K562 (cell line): ENCODE measurements around the gene SH2D3A. TPM values are rescaled to one million over a fixed set of nuclear protein-coding genes. Genes with fewer than 3 reads are reported as not detected.

Source experiments
- CBX2 ChIP-seq: fragments of 200-600 bp; sonication (generic); IDR thresholded peaks from one replicate; pipeline ENCODE4 v1.6.1; 2012; ENCODE audit warnings: mild to moderate bottlenecking, low read length, inconsistent platforms; ENCODE audit not compliant: insufficient read depth, poor library complexity, severe bottlenecking
- HLTF ChIP-seq: fragments of 450-650 bp; IDR thresholded peaks from 2 replicates; pipeline ENCODE4 v1.6.1; 2016
- HNRNPH1 ChIP-seq: fragments of 200-400 bp; formaldehyde crosslinking; optimal IDR thresholded peaks from 2 replicates; pipeline ENCODE3; 2017; ENCODE audit warnings: low read depth, mild to moderate bottlenecking, low read length, moderate library complexity
- MTA3 ChIP-seq: fragments of 450-650 bp; formaldehyde crosslinking; IDR thresholded peaks from 2 replicates; pipeline ENCODE4 v1.6.1; 2017; ENCODE audit warnings: mild to moderate bottlenecking, borderline replicate concordance
- RNF2 ChIP-seq: sonication (generic); IDR thresholded peaks from 2 replicates; pipeline ENCODE4 v1.6.1; 2016
- SMAD3 ChIP-seq: fragments of 450-650 bp; formaldehyde crosslinking; conservative IDR thresholded peaks from 2 replicates; pipeline ENCODE4 v1.4.0; 2020; ENCODE audit warnings: mild to moderate bottlenecking
- TOE1 ChIP-seq, 2 experiments: fragments of 450-650 bp in 1 of 2; sonication (generic) in 1 of 2; formaldehyde crosslinking in 1 of 2; IDR thresholded peaks; 2 replicates each; pipeline versions ENCODE4 v1.7.1 to v1.8.0; 2016 to 2022; ENCODE audit warnings: borderline replicate concordance in 2 of 2, mild to moderate bottlenecking in 2 of 2, antibody characterized with exemption in 1 of 2, inconsistent platforms in 1 of 2, low read depth in 1 of 2, missing genetic modification reagents in 1 of 2, moderate library complexity in 1 of 2
- XRCC5 ChIP-seq: fragments of 200-400 bp; formaldehyde crosslinking; IDR thresholded peaks from 2 replicates; pipeline ENCODE4 v1.6.1; 2017; ENCODE audit warnings: low read depth, mild to moderate bottlenecking, low read length
- ZNF143 ChIP-seq: sonication (generic); formaldehyde crosslinking; IDR thresholded peaks from 2 replicates; pipeline ENCODE4 v1.9.0; 2022; ENCODE audit warnings: mild to moderate bottlenecking, missing genetic modification reagents
- ZNF184 ChIP-seq: sonication (generic); formaldehyde crosslinking; IDR thresholded peaks from 2 replicates; pipeline ENCODE4 v1.5.0; 2020; ENCODE audit warnings: missing genetic modification reagents
- polyA plus RNA-seq, 8 experiments: library from polyadenylated mRNA; depleted of rRNA in 4 of 8; stranded (reverse) in 5 of 8; unstranded in 3 of 8; fragments of >200 nt; fragmentation: Nextera tagmentation in 2 of 8; fragmentation: Illumina TruSeq in 1 of 8; extraction: Ambion mirVana in 2 of 8; extraction: Trizol in 1 of 8; gene quantifications; 2 replicates each; pipeline versions ENCODE4 v1.2.1 to v1.2.3, GENCODE V29; 2011 to 2014; ENCODE audit warnings: inconsistent platforms in 1 of 8, missing spikeins in 1 of 8
- total RNA-seq, 7 experiments: library from RNA; depleted of rRNA in 6 of 7; stranded (reverse); fragments of >200 nt in 6 of 7; fragmentation: Illumina TruSeq in 2 of 7; extraction: Trizol in 2 of 7; gene quantifications; 2 replicates each; pipeline versions ENCODE4 v1.2.1 to v1.2.3, GENCODE V29; 2011 to 2021; ENCODE audit warnings: low replicate concordance in 1 of 7
- TF ChIP-seq, protein P1 (sequence below): sonication (generic); formaldehyde crosslinking; IDR thresholded peaks from 2 replicates; pipeline ENCODE4 v1.8.0; 2022; ENCODE audit warnings: missing genetic modification reagents, mild to moderate bottlenecking, borderline replicate concordance
- TF ChIP-seq, protein P2 (sequence below): fragments of 450-650 bp; IDR thresholded peaks from 2 replicates; pipeline ENCODE4 v1.6.1; 2016; ENCODE audit warnings: mild to moderate bottlenecking, moderate library complexity
- TF ChIP-seq, protein P3 (sequence below): fragments of 450-650 bp; formaldehyde crosslinking; IDR thresholded peaks from 2 replicates; pipeline ENCODE4 v1.4.0; 2022; ENCODE audit warnings: mild to moderate bottlenecking, moderate library complexity

The SH2D3A gene
- total and polyA plus RNA-seq, 9 of the 15 experiments (the other 6 are each of a cell fraction or from before 2014, with no cell fraction given): 0.75 to 26.3 (median 8.9) TPM

DNA sequence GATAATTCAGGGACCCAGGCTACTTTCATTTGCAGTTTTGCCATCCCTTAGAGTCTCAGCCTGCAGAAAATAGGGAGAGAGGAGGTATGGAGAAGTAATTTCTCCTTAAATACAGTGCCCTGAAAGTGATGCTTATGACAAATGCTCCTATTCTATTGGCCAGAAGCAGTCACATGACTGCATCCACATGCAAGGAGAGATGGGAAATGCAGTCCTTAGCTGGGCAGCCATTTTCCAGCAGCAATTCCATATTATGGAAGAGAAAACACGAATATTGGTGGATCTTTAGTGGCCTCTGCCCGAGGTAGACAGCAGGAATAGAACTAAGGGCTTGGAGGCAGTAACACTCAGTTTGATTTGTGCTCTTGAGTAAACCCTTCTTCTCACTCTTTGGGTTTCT, 44.7 kb upstream of the SH2D3A start (continued):
- TF ChIP-seq SMAD3 (CRISPR knock-in tag) (no peak), RNF2 (no peak), ZNF143 (CRISPR knock-in tag) (peak; percentile 88), HNRNPH1 (no peak), ZNF184 (CRISPR knock-in tag) (no peak), TOE1 (IDR thresholded peaks at IDR 0.05; ENCODE audit: borderline replicate concordance) (peak; percentile 97), TOE1 (CRISPR knock-in tag; IDR thresholded peaks at IDR 0.05; ENCODE audit: borderline replicate concordance, low read depth) (no peak), MTA3 (no peak), CBX2 (no peak), HLTF (no peak), XRCC5 (no peak)
- TF ChIP-seq, protein P1, sequence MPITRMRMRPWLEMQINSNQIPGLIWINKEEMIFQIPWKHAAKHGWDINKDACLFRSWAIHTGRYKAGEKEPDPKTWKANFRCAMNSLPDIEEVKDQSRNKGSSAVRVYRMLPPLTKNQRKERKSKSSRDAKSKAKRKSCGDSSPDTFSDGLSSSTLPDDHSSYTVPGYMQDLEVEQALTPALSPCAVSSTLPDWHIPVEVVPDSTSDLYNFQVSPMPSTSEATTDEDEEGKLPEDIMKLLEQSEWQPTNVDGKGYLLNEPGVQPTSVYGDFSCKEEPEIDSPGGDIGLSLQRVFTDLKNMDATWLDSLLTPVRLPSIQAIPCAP (CRISPR knock-in tag): no peak
- TF ChIP-seq, protein P2, sequence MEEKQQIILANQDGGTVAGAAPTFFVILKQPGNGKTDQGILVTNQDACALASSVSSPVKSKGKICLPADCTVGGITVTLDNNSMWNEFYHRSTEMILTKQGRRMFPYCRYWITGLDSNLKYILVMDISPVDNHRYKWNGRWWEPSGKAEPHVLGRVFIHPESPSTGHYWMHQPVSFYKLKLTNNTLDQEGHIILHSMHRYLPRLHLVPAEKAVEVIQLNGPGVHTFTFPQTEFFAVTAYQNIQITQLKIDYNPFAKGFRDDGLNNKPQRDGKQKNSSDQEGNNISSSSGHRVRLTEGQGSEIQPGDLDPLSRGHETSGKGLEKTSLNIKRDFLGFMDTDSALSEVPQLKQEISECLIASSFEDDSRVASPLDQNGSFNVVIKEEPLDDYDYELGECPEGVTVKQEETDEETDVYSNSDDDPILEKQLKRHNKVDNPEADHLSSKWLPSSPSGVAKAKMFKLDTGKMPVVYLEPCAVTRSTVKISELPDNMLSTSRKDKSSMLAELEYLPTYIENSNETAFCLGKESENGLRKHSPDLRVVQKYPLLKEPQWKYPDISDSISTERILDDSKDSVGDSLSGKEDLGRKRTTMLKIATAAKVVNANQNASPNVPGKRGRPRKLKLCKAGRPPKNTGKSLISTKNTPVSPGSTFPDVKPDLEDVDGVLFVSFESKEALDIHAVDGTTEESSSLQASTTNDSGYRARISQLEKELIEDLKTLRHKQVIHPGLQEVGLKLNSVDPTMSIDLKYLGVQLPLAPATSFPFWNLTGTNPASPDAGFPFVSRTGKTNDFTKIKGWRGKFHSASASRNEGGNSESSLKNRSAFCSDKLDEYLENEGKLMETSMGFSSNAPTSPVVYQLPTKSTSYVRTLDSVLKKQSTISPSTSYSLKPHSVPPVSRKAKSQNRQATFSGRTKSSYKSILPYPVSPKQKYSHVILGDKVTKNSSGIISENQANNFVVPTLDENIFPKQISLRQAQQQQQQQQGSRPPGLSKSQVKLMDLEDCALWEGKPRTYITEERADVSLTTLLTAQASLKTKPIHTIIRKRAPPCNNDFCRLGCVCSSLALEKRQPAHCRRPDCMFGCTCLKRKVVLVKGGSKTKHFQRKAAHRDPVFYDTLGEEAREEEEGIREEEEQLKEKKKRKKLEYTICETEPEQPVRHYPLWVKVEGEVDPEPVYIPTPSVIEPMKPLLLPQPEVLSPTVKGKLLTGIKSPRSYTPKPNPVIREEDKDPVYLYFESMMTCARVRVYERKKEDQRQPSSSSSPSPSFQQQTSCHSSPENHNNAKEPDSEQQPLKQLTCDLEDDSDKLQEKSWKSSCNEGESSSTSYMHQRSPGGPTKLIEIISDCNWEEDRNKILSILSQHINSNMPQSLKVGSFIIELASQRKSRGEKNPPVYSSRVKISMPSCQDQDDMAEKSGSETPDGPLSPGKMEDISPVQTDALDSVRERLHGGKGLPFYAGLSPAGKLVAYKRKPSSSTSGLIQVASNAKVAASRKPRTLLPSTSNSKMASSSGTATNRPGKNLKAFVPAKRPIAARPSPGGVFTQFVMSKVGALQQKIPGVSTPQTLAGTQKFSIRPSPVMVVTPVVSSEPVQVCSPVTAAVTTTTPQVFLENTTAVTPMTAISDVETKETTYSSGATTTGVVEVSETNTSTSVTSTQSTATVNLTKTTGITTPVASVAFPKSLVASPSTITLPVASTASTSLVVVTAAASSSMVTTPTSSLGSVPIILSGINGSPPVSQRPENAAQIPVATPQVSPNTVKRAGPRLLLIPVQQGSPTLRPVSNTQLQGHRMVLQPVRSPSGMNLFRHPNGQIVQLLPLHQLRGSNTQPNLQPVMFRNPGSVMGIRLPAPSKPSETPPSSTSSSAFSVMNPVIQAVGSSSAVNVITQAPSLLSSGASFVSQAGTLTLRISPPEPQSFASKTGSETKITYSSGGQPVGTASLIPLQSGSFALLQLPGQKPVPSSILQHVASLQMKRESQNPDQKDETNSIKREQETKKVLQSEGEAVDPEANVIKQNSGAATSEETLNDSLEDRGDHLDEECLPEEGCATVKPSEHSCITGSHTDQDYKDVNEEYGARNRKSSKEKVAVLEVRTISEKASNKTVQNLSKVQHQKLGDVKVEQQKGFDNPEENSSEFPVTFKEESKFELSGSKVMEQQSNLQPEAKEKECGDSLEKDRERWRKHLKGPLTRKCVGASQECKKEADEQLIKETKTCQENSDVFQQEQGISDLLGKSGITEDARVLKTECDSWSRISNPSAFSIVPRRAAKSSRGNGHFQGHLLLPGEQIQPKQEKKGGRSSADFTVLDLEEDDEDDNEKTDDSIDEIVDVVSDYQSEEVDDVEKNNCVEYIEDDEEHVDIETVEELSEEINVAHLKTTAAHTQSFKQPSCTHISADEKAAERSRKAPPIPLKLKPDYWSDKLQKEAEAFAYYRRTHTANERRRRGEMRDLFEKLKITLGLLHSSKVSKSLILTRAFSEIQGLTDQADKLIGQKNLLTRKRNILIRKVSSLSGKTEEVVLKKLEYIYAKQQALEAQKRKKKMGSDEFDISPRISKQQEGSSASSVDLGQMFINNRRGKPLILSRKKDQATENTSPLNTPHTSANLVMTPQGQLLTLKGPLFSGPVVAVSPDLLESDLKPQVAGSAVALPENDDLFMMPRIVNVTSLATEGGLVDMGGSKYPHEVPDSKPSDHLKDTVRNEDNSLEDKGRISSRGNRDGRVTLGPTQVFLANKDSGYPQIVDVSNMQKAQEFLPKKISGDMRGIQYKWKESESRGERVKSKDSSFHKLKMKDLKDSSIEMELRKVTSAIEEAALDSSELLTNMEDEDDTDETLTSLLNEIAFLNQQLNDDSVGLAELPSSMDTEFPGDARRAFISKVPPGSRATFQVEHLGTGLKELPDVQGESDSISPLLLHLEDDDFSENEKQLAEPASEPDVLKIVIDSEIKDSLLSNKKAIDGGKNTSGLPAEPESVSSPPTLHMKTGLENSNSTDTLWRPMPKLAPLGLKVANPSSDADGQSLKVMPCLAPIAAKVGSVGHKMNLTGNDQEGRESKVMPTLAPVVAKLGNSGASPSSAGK: no peak
- TF ChIP-seq, protein P3, sequence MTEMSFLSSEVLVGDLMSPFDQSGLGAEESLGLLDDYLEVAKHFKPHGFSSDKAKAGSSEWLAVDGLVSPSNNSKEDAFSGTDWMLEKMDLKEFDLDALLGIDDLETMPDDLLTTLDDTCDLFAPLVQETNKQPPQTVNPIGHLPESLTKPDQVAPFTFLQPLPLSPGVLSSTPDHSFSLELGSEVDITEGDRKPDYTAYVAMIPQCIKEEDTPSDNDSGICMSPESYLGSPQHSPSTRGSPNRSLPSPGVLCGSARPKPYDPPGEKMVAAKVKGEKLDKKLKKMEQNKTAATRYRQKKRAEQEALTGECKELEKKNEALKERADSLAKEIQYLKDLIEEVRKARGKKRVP: no peak
